Vagina (tissue), 2 donors: Measurements from ENCODE around the gene TMEM45A. TPM values are rescaled to one million over a fixed set of nuclear protein-coding genes. Genes with fewer than 3 reads are reported as not detected.

Source experiments
- DNase-seq, 2 donors: peaks; one replicate each; pipeline ENCODE4 v3.0.0-alpha.2; 2017; ENCODE audit errors: extremely low spot score in 2 of 2
- H3K27ac ChIP-seq: fragments of 200-600 bp; sonication (generic); one replicate; pipeline ENCODE4 v1.5.1; 2019
- H3K27me3 ChIP-seq: fragments of 200-600 bp; sonication (generic); one replicate; pipeline ENCODE4 v1.5.1; 2019
- H3K36me3 ChIP-seq, 2 donors: fragments of 200-600 bp; sonication (generic); one replicate each; pipeline ENCODE4 v1.5.1; 2017 to 2019
- H3K4me1 ChIP-seq: fragments of 200-600 bp; sonication (generic); one replicate; pipeline ENCODE4 v1.5.1; 2019
- H3K4me3 ChIP-seq, 2 donors: fragments of 200-600 bp; sonication (generic); 1 replicate in 1 of 2; 2 replicates in 1 of 2; pipeline ENCODE4 v1.5.1; 2016 to 2019
- H3K9me3 ChIP-seq: fragments of 200-600 bp; sonication (generic); one replicate; pipeline ENCODE4 v1.5.1; 2019
- CTCF ChIP-seq, 3 experiments: fragments of 450-650 bp in 2 of 3; fragments of 200-600 bp in 1 of 3; sonication (generic) in 1 of 3; IDR thresholded peaks; one replicate each; pipeline ENCODE4 v1.5.1; 2017 to 2019; ENCODE audit warnings: antibody characterized with exemption in 3 of 3, mild to moderate bottlenecking in 2 of 3, moderate library complexity in 2 of 3
- POLR2A ChIP-seq, 2 donors: fragments of 450-650 bp; IDR thresholded peaks; one replicate each; pipeline ENCODE4 v1.6.1; 2017; ENCODE audit warnings: antibody characterized with exemption in 2 of 2, mild to moderate bottlenecking in 2 of 2, moderate library complexity in 2 of 2
- POLR2AphosphoS5 ChIP-seq, 2 donors: sonication (generic); formaldehyde crosslinking; IDR thresholded peaks; one replicate each; pipeline ENCODE4 v1.9.0; 2017; ENCODE audit warnings: antibody characterized with exemption in 2 of 2, mild to moderate bottlenecking in 2 of 2, low read depth in 1 of 2; ENCODE audit not compliant: insufficient read depth in 1 of 2
- intact Hi-C: fragments of 100-400 bp; cut with DNase I; formaldehyde crosslinking; loops from one replicate; pipeline ENCODE4 v1.15.1; 2023
- total RNA-seq: library from RNA; depleted of rRNA; stranded (reverse); fragments of >200 nt; gene quantifications from one replicate; pipeline ENCODE4 v1.2.3, GENCODE V29; 2016

TMEM45A gene
- total RNA-seq, 1 donor from 2014 or later: 46.4 TPM

DNA sequence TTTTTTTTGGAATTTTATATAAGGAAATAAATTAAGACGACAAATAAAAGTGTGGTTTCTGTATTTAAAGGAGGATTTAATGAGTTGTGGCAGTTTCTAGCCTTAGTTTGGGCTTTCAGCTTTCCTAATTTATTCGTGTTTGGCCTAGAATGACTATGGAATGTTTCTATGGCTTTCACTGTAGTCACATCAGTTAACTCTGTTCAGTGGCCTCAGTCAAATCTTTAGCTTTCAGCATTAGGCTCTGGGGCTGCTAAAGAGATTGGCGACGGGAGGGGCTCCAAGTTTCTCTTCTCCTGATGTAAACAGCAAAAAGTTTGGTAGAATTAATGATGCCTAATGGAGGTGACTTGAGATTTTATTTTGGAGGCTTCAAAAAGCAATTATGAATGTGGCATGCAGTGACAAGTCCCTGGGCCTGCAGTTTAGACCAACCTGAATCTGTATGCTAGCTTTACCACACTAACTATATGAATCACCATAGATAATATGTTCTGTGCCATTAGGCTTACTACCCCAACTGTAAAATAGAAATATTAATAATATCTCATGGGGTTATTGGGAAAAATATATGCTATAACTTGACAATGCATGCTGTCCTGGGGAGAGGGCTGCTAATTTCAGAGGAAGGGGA lies 69.9 kb downstream of the TMEM45A start:
- intact Hi-C loops: no loop called here
- peak overlapping the region; percentile 53 for H3K27ac ChIP-seq
- peaks cover 0 to 10% of the 10 kb centered on the region in 2 donors for H3K36me3 ChIP-seq

DNA sequence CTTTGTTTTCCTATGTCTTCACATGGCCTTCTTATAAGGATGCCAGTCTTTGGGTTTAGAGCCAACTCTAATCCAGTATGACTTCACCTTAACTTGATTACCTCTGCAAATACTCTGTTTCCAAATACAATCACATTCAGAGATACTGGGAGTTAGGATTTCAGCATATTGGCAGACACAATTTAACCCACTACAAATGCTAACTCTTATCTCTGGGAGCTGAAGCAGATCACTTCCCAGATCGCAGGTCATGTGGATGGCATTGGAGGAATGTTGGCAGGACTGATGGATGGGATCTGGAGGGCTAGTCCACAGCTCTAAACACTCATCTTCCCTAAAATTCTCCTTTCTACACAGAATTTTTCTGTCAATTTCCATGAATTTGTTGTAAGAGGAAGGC lies 70.8 kb downstream of the TMEM45A start:
- intact Hi-C loops: no loop called here
- TF ChIP-seq POLR2A (IDR thresholded peaks at IDR 0.05) (no peak), CTCF (IDR thresholded peaks at IDR 0.05) (no peak), POLR2AphosphoS5 (IDR thresholded peaks at IDR 0.05; ENCODE audit: insufficient read depth in 1 of 2, low read depth in 1 of 2) (no peak)
- Histone ChIP-seq H3K9me3 (no peaks in the 10 kb centered on the region), H3K27ac (peak overlapping the region; percentile 53), H3K4me1 (peaks cover 19% of the 10 kb centered on the region), H3K36me3 (peaks cover 0 to 8% of the 10 kb centered on the region in 2 donors), H3K4me3 (no peak overlapping the region), H3K27me3 (no peaks in the 10 kb centered on the region)
- DNase-seq: no peak

More for the DNA sequence above, 69.9 kb downstream of the TMEM45A start:
- Histone ChIP-seq H3K4me3 (no peak overlapping the region), H3K27me3 (no peaks in the 10 kb centered on the region), H3K9me3 (no peaks in the 10 kb centered on the region), H3K4me1 (peaks cover 19% of the 10 kb centered on the region)
- DNase-seq: no peak
- TF ChIP-seq POLR2A (IDR thresholded peaks at IDR 0.05) (no peak), POLR2AphosphoS5 (IDR thresholded peaks at IDR 0.05; ENCODE audit: insufficient read depth in 1 of 2, low read depth in 1 of 2) (no peak), CTCF (IDR thresholded peaks at IDR 0.05) (no peak)

- H3K9me3 ChIP-seq: no peaks in the 10 kb centered on the region
- TF ChIP-seq CTCF (IDR thresholded peaks at IDR 0.05) (no peak), POLR2A (IDR thresholded peaks at IDR 0.05) (no peak), POLR2AphosphoS5 (IDR thresholded peaks at IDR 0.05; ENCODE audit: insufficient read depth in 1 of 2, low read depth in 1 of 2) (no peak)
- H3K4me1 ChIP-seq: peaks cover 19% of the 10 kb centered on the region
- no peaks in the 10 kb centered on the region for H3K27me3 ChIP-seq
- no peak for DNase-seq
- intact Hi-C loops: no loop called here
- H3K4me3 ChIP-seq: no peak overlapping the region
- H3K36me3 ChIP-seq: peaks cover 0 to 3% of the 10 kb centered on the region in 2 donors
- H3K27ac ChIP-seq: no peak overlapping the region
Observed at GRCh38 chr3:100563652-100564211, 71.3 kb downstream of the TMEM45A start.

DNA sequence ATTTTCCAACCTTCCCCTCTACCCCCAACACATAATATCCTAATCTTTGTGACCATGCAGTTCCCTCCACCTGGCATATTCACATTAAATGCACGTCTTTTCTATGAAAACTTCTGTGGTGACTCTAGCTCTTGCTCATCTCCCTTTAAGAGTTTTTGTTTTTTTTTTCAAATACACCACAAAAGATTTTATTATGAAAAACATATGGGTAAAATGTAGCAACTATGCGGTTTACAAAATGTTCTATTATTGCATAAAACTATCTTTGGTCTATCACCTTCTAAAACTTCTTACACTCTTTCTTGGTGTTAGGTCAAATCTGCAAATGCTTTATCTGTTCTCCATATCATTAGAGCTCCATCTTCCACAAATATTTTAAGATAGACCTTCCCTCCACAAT lies 78.4 kb downstream of the TMEM45A start:
- Histone ChIP-seq H3K27me3 (no peaks in the 10 kb centered on the region), H3K9me3 (no peaks in the 10 kb centered on the region), H3K36me3 (peaks cover 0 to 10% of the 10 kb centered on the region in 2 donors), H3K4me3 (no peak overlapping the region), H3K27ac (no peak overlapping the region), H3K4me1 (no peaks in the 10 kb centered on the region)
- no peak for DNase-seq
- intact Hi-C loops: no loop called here
- TF ChIP-seq POLR2A (IDR thresholded peaks at IDR 0.05): no peak
- no peak for TF ChIP-seq POLR2AphosphoS5 (IDR thresholded peaks at IDR 0.05; ENCODE audit: insufficient read depth in 1 of 2, low read depth in 1 of 2)
- TF ChIP-seq CTCF (IDR thresholded peaks at IDR 0.05): no peak

GRCh38 chr3:100574536-100574935 lies 82.1 kb downstream of the TMEM45A start:
- intact Hi-C loops: no loop called here
- H3K27me3 ChIP-seq: no peaks in the 10 kb centered on the region

More at GRCh38 chr3:100574536-100574935, 82.1 kb downstream of the TMEM45A start:
- H3K27ac ChIP-seq: no peak overlapping the region
- DNase-seq: no peak
- TF ChIP-seq POLR2AphosphoS5 (IDR thresholded peaks at IDR 0.05; ENCODE audit: insufficient read depth in 1 of 2, low read depth in 1 of 2) (no peak), POLR2A (IDR thresholded peaks at IDR 0.05) (no peak), CTCF (IDR thresholded peaks at IDR 0.05) (no peak)
- H3K36me3 ChIP-seq: peaks cover 0 to 2% of the 10 kb centered on the region in 2 donors
- no peaks in the 10 kb centered on the region for H3K9me3 ChIP-seq
- no peak overlapping the region for H3K4me3 ChIP-seq
- H3K4me1 ChIP-seq: no peaks in the 10 kb centered on the region
